ENCODE results near the gene DYNC1H1.
"Not testable (repeated sequence)": the region's sequence is repeated elsewhere in the genome, so short reads cannot be mapped to it uniquely, and the experiment has no call there.

DNA sequence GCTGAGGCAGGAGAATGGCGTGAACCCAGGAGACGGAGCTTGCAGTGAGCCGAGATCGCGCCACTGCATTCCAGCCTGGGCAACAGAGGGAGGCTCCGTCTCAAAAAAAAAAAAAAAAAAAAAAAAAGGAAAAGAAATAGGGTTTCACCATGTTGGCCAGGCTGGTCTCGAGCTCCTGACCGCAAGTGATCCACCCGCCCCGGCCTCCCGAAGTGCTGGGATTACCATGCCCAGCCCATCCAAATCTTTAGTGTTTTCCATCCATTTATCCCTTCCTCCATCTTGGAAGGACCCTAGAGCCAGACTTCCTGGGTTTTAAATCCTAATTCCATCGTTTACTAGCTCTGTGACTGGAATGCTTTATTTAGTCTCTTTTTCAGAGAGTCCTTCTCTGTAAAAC is 20.5 kb downstream of the DYNC1H1 start:
- TF ChIP-seq CTCF, EZH2phosphoT487, EZH2 (IDR thresholded peaks at IDR 0.05): not testable (repeated sequence)
